Activated naive CD8-positive, alpha-beta T cell (primary cell): ENCODE measurements around the gene CNTNAP1.

Experiments used
- H3K27ac Mint-ChIP-seq: one replicate; pipeline ENCODE4 v1.8.0; 2021; ENCODE audit warnings: mixed read lengths
- H3K27me3 Mint-ChIP-seq: one replicate; pipeline ENCODE4 v1.8.0; 2021; ENCODE audit warnings: mixed read lengths
- H3K36me3 Mint-ChIP-seq: one replicate; pipeline ENCODE4 v1.8.0; 2021; ENCODE audit warnings: mixed read lengths
- H3K4me1 Mint-ChIP-seq: one replicate; pipeline ENCODE4 v1.8.0; 2021; ENCODE audit warnings: low read depth, mixed read lengths
- H3K4me3 Mint-ChIP-seq: one replicate; pipeline ENCODE4 v1.8.0; 2021; ENCODE audit warnings: mild to moderate bottlenecking, mixed read lengths
- H3K9me3 Mint-ChIP-seq: one replicate; pipeline ENCODE4 v1.8.0; 2021; ENCODE audit warnings: low read depth, mixed read lengths

The CNTNAP1 gene

GRCh38 chr17:42691021-42691545 lies 8.8 kb downstream of the CNTNAP1 start:
- no peak overlapping the region for H3K4me3 Mint-ChIP-seq
- no peaks in the 10 kb centered on the region for H3K27me3 Mint-ChIP-seq
- H3K27ac Mint-ChIP-seq = no peak overlapping the region
- H3K36me3 Mint-ChIP-seq = peaks cover 2% of the 10 kb centered on the region
- no peaks in the 10 kb centered on the region for H3K9me3 Mint-ChIP-seq
- no peaks in the 10 kb centered on the region for H3K4me1 Mint-ChIP-seq

- Mint-ChIP-seq H3K9me3 (no peaks in the 10 kb centered on the region), H3K4me3 (no peak overlapping the region), H3K4me1 (no peaks in the 10 kb centered on the region), H3K36me3 (peaks cover 2% of the 10 kb centered on the region), H3K27ac (no peak overlapping the region), H3K27me3 (no peaks in the 10 kb centered on the region)
These were observed 10.2 kb downstream of the CNTNAP1 start for GRCh38 chr17:42692489-42692888.

GRCh38 chr17:42694524-42694923 lies 12.2 kb downstream of the CNTNAP1 start:
- Mint-ChIP-seq H3K27me3 (no peaks in the 10 kb centered on the region), H3K9me3 (no peaks in the 10 kb centered on the region), H3K27ac (no peak overlapping the region), H3K36me3 (peaks cover 4% of the 10 kb centered on the region), H3K4me1 (no peaks in the 10 kb centered on the region), H3K4me3 (no peak overlapping the region)

GRCh38 chr17:42695500-42695899 lies 13.2 kb downstream of the CNTNAP1 start:
- Mint-ChIP-seq H3K4me3 (no peak overlapping the region), H3K27ac (no peak overlapping the region)

GRCh38 chr17:42697108-42697811 lies 14.9 kb downstream of the CNTNAP1 start:
- Mint-ChIP-seq H3K4me3 (no peak overlapping the region), H3K36me3 (peaks cover 7% of the 10 kb centered on the region), H3K9me3 (no peaks in the 10 kb centered on the region), H3K4me1 (no peaks in the 10 kb centered on the region), H3K27me3 (no peaks in the 10 kb centered on the region), H3K27ac (no peak overlapping the region)

More at GRCh38 chr17:42695500-42695899, 13.2 kb downstream of the CNTNAP1 start:
- H3K4me1 Mint-ChIP-seq = no peaks in the 10 kb centered on the region
- peaks cover 4% of the 10 kb centered on the region for H3K36me3 Mint-ChIP-seq
- no peaks in the 10 kb centered on the region for H3K9me3 Mint-ChIP-seq
- H3K27me3 Mint-ChIP-seq = no peaks in the 10 kb centered on the region

GRCh38 chr17:42698736-42699414 lies 16.5 kb downstream of the CNTNAP1 start:
- H3K36me3 Mint-ChIP-seq = peaks cover 16% of the 10 kb centered on the region
- H3K4me3 Mint-ChIP-seq = no peak overlapping the region
- no peaks in the 10 kb centered on the region for H3K4me1 Mint-ChIP-seq
- H3K27ac Mint-ChIP-seq = no peak overlapping the region
- H3K27me3 Mint-ChIP-seq = no peaks in the 10 kb centered on the region
- H3K9me3 Mint-ChIP-seq = no peaks in the 10 kb centered on the region

- Mint-ChIP-seq H3K4me3 (no peak overlapping the region), H3K36me3 (peaks cover 18% of the 10 kb centered on the region), H3K4me1 (no peaks in the 10 kb centered on the region), H3K27me3 (no peaks in the 10 kb centered on the region), H3K9me3 (no peaks in the 10 kb centered on the region), H3K27ac (no peak overlapping the region)
These were observed 17.0 kb downstream of the CNTNAP1 start for GRCh38 chr17:42699415-42699740.

- H3K27me3 Mint-ChIP-seq = no peaks in the 10 kb centered on the region
- peaks cover 1% of the 10 kb centered on the region for H3K4me1 Mint-ChIP-seq
- peaks cover 25% of the 10 kb centered on the region for H3K36me3 Mint-ChIP-seq
- no peaks in the 10 kb centered on the region for H3K9me3 Mint-ChIP-seq
- no peak overlapping the region for H3K27ac Mint-ChIP-seq
- no peak overlapping the region for H3K4me3 Mint-ChIP-seq
These were observed 18.4 kb downstream of the CNTNAP1 start for GRCh38 chr17:42700586-42701289.

GRCh38 chr17:42702446-42702845 lies 20.1 kb downstream of the CNTNAP1 start:
- no peak overlapping the region for H3K4me3 Mint-ChIP-seq

GRCh38 chr17:42704490-42704836 lies 22.1 kb downstream of the CNTNAP1 start:
- Mint-ChIP-seq H3K27me3 (no peaks in the 10 kb centered on the region), H3K36me3 (peaks cover 35% of the 10 kb centered on the region), H3K4me1 (peaks cover 21% of the 10 kb centered on the region), H3K27ac (no peak overlapping the region), H3K9me3 (no peaks in the 10 kb centered on the region), H3K4me3 (no peak overlapping the region)

More at GRCh38 chr17:42702446-42702845, 20.1 kb downstream of the CNTNAP1 start:
- H3K27me3 Mint-ChIP-seq = no peaks in the 10 kb centered on the region
- H3K4me1 Mint-ChIP-seq = peaks cover 14% of the 10 kb centered on the region
- no peak overlapping the region for H3K27ac Mint-ChIP-seq
- no peaks in the 10 kb centered on the region for H3K9me3 Mint-ChIP-seq
- peaks cover 25% of the 10 kb centered on the region for H3K36me3 Mint-ChIP-seq

- no peak overlapping the region for H3K4me3 Mint-ChIP-seq
- peaks cover 21% of the 10 kb centered on the region for H3K4me1 Mint-ChIP-seq
- no peaks in the 10 kb centered on the region for H3K27me3 Mint-ChIP-seq
- H3K9me3 Mint-ChIP-seq = no peaks in the 10 kb centered on the region
- no peak overlapping the region for H3K27ac Mint-ChIP-seq
- H3K36me3 Mint-ChIP-seq = peaks cover 35% of the 10 kb centered on the region
These were observed 22.6 kb downstream of the CNTNAP1 start for GRCh38 chr17:42704837-42705494.

GRCh38 chr17:42706732-42707131 lies 24.4 kb downstream of the CNTNAP1 start:
- peaks cover 37% of the 10 kb centered on the region for H3K36me3 Mint-ChIP-seq
- peak overlapping the region; percentile 28 for H3K4me3 Mint-ChIP-seq
- H3K27ac Mint-ChIP-seq = no peak overlapping the region
- H3K9me3 Mint-ChIP-seq = no peaks in the 10 kb centered on the region
- peaks cover 21% of the 10 kb centered on the region for H3K4me1 Mint-ChIP-seq
- H3K27me3 Mint-ChIP-seq = no peaks in the 10 kb centered on the region

GRCh38 chr17:42708588-42708987 lies 26.3 kb downstream of the CNTNAP1 start:
- H3K27ac Mint-ChIP-seq = no peak overlapping the region
- H3K36me3 Mint-ChIP-seq = peaks cover 36% of the 10 kb centered on the region
- H3K4me3 Mint-ChIP-seq = no peak overlapping the region
- no peaks in the 10 kb centered on the region for H3K27me3 Mint-ChIP-seq
- H3K9me3 Mint-ChIP-seq = no peaks in the 10 kb centered on the region
- H3K4me1 Mint-ChIP-seq = peaks cover 21% of the 10 kb centered on the region

GRCh38 chr17:42709561-42709960 lies 27.2 kb downstream of the CNTNAP1 start:
- H3K4me3 Mint-ChIP-seq = no peak overlapping the region
- H3K36me3 Mint-ChIP-seq = peaks cover 34% of the 10 kb centered on the region
- no peaks in the 10 kb centered on the region for H3K9me3 Mint-ChIP-seq
- H3K27ac Mint-ChIP-seq = no peak overlapping the region
- H3K27me3 Mint-ChIP-seq = no peaks in the 10 kb centered on the region
- H3K4me1 Mint-ChIP-seq = peaks cover 21% of the 10 kb centered on the region
